BJ (cell line): ENCODE measurements around the gene NTPCR. TPM values are rescaled to one million over a fixed set of nuclear protein-coding genes. Genes with fewer than 3 reads are reported as not detected.

ENCODE experiments used
- CTCF ChIA-PET: fragments of 350-600 bp; formaldehyde crosslinking; extraction: SDS; loops from one replicate; lab custom pipeline; 2021; ENCODE audit warnings: antibody characterized with exemption, inconsistent platforms; lab: Yijun Ruan, JAX
- POLR2A ChIA-PET: fragments of 300-600 bp; sonication (Branson Sonifier 250); formaldehyde crosslinking; extraction: SDS; loops from one replicate; lab custom pipeline; 2021; ENCODE audit warnings: antibody characterized with exemption; lab: Charles Lee
- DNase-seq: peaks from one replicate; pipeline ENCODE4 v3.0.0-alpha.2; 2011; ENCODE audit warnings: low read depth
- H3K27me3 ChIP-seq: 2 replicates; pipeline ENCODE4 v1.6.0; 2011; ENCODE audit warnings: low read length; ENCODE audit not compliant: control insufficient read depth, insufficient read depth
- H3K36me3 ChIP-seq: 2 replicates; pipeline ENCODE4 v1.5.1; 2011; ENCODE audit warnings: low read length; ENCODE audit not compliant: control insufficient read depth, insufficient read depth
- H3K4me3 ChIP-seq: 2 replicates; pipeline ENCODE4 v1.5.1; 2011; ENCODE audit warnings: low read depth, mild to moderate bottlenecking, control low read depth, low read length
- CTCF ChIP-seq: IDR thresholded peaks from 2 replicates; pipeline ENCODE4 v1.5.1; 2011; ENCODE audit warnings: low read depth, mild to moderate bottlenecking, control low read depth, inconsistent platforms, low read length, moderate library complexity; ENCODE audit not compliant: insufficient read depth
- polyA plus RNA-seq: library from polyadenylated mRNA; depleted of rRNA; stranded (reverse); fragments of >200 nt; gene quantifications from 2 replicates; pipeline ENCODE4 v1.2.3, GENCODE V29; 2011

The NTPCR gene
- polyA plus RNA-seq, 1 experiment, result 23.4 TPM

DNA sequence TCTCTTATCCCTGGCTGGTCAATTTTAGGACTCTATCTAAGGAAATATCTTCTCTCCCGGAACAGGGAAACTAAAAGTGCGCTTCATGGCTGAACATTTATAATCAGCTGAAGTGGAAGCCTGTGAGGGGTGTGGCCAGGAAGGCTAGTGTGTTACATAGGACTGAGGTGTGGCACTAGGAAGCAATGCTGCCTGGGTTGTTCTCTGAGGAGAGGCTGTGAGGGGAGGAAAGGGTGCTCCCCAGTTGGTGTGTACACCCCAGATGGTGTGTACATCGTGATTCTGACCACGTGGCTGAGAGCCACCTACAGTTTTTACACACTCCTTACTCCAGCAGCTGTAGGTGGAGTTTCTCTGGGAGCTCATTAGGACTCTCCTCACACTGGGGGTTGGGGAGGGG lies 16.3 kb downstream of the NTPCR start:
- DNase-seq, result no peak
- ChIA-PET CTCF (interaction anchor here (0.8 to 1.3 kb wide), 2 partner anchors 12 to 13 kb away, joined by 3 read pairs; no protein-coding TSS in a partner anchor), POLR2A (no interaction called here)
- Histone ChIP-seq H3K4me3 (no peak overlapping the region), H3K27me3 (no peaks in the 10 kb centered on the region), H3K36me3 (peaks cover 6% of the 10 kb centered on the region)
- no peak for TF ChIP-seq CTCF

DNA sequence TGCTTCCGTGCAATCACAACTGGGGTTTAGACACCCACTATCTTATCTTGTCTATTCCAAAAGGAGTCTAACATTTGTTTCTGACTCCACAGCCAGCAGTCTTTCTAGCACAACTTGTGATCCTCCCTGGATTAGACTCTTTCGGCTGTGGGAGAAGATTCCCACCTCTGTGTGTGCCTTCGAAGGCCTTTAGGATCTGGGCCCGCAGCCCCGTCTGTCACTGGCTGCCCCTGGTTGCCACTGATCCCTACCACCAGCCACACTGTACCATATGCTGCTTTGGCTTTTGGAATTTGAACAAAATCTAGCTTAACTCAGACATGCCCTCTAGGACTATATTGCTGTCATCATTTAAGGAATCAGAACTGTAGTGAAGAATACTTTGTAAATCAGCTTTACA lies 18.0 kb downstream of the NTPCR start:
- H3K4me3 ChIP-seq, result no peak overlapping the region
- no peak for DNase-seq
- H3K36me3 ChIP-seq, result peaks cover 6% of the 10 kb centered on the region
- POLR2A ChIA-PET, result no interaction called here
- TF ChIP-seq CTCF, result no peak
- CTCF ChIA-PET, result no interaction called here
- no peaks in the 10 kb centered on the region for H3K27me3 ChIP-seq

GRCh38 chr1:232968965-232969364 lies 18.6 kb downstream of the NTPCR start:
- no peak overlapping the region for H3K4me3 ChIP-seq
- CTCF ChIA-PET, result interaction anchor here (0.6 to 1.1 kb wide), 2 partner anchors 22 to 336 kb away, joined by 3 read pairs; no protein-coding TSS in a partner anchor
- no peak for TF ChIP-seq CTCF
- POLR2A ChIA-PET, result no interaction called here
- H3K36me3 ChIP-seq, result peaks cover 6% of the 10 kb centered on the region
- H3K27me3 ChIP-seq, result no peaks in the 10 kb centered on the region
- DNase-seq, result no peak

GRCh38 chr1:232969799-232970198 lies 19.4 kb downstream of the NTPCR start:
- DNase-seq, result no peak
- CTCF ChIA-PET, result interaction anchor here (1.1 kb wide), 1 partner anchor 23 kb away, joined by 3 read pairs; no protein-coding TSS in a partner anchor
- POLR2A ChIA-PET, result no interaction called here
- no peak for TF ChIP-seq CTCF
- Histone ChIP-seq H3K27me3 (no peaks in the 10 kb centered on the region), H3K4me3 (no peak overlapping the region), H3K36me3 (peaks cover 6% of the 10 kb centered on the region)

DNA sequence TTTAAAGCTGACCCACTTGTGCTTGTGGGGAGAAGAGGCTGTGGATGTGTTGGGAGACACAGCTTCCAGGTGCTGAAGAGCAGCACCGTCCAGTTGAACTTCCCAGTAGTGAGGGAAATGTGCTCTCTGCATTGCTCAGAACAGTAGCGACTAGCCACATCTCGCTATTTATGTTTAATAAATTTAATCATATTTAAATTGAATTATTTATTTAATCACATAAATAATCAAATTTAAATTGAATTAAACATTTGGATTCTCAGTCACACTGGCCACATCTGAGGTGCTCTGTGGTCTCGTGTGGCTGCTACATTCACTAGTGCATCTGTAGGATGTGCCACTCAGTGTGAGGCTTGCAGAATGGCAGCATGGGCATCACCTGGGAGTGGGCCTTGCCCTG lies 20.1 kb downstream of the NTPCR start:
- no peaks in the 10 kb centered on the region for H3K27me3 ChIP-seq
- no peak overlapping the region for H3K4me3 ChIP-seq
- DNase-seq, result no peak
- no peak for TF ChIP-seq CTCF
- H3K36me3 ChIP-seq, result peaks cover 5% of the 10 kb centered on the region
- ChIA-PET CTCF (no interaction called here), POLR2A (no interaction called here)
